Tibial nerve (tissue), 3 donors: Measurements from ENCODE around the gene DOK7.

Source experiments
- CTCF ChIP-seq, 5 experiments: fragments of 200-600 bp in 3 of 5; fragments of 450-650 bp in 2 of 5; sonication (generic) in 3 of 5; IDR thresholded peaks; one replicate each; pipeline ENCODE4 v1.5.1; 2016 to 2019; ENCODE audit warnings: antibody characterized with exemption in 5 of 5, mild to moderate bottlenecking in 3 of 5, moderate library complexity in 2 of 5
- POLR2A ChIP-seq, 2 donors: fragments of 450-650 bp; IDR thresholded peaks; one replicate each; pipeline ENCODE4 v1.6.1; 2017; ENCODE audit warnings: antibody characterized with exemption in 2 of 2, mild to moderate bottlenecking in 2 of 2, moderate library complexity in 2 of 2

- TF ChIP-seq CTCF (IDR thresholded peaks at IDR 0.05) (no peak), POLR2A (IDR thresholded peaks at IDR 0.05) (no peak)
Measured at GRCh38 chr4:3497095-3497494, 34.0 kb downstream of the DOK7 start.
